ENCODE results near the gene SPECC1. TPM values are rescaled to one million over a fixed set of nuclear protein-coding genes. Genes with fewer than 3 reads are reported as not detected.
"Not testable (repeated sequence)": the region's sequence is repeated elsewhere in the genome, so short reads cannot be mapped to it uniquely, and the experiment has no call there.

SPECC1 gene
- total and polyA plus RNA-seq, 2 of the 4 experiments (the other 2 are of a cell fraction): 16.9 to 26.2 TPM

GRCh38 chr17:20165516-20165915 is 156.4 kb downstream of the SPECC1 start:
- H3K79me1 ChIP-seq (ENCODE audit: low read depth in 1 of 2, low read length in 2 of 2): peaks cover 8 to 49% of the 10 kb centered on the region in 2 experiments
- no CpG with 5 or more reads among the region's 4 CpGs for WGBS, 2 experiments (ENCODE audit: extremely low coverage in 2 of 2, insufficient read length in 1 of 2)
- ATAC-seq (ENCODE audit: low read depth); H2AK9ac ChIP-seq (replicated peaks; ENCODE audit: low read depth, low read length, poor library complexity); H3K36me3 ChIP-seq (ENCODE audit: control insufficient read depth, insufficient read depth, low read length); H3K4me3 ChIP-seq (ENCODE audit: insufficient read depth, low read depth, low read length); POLR2A ChIA-PET (ENCODE audit: unreplicated experiment); H3K4me2 ChIP-seq (ENCODE audit: low read depth, low read length); H2BK5ac ChIP-seq (ENCODE audit: low read depth, low read length, poor library complexity, severe bottlenecking); H3K27ac ChIP-seq (ENCODE audit: insufficient read depth, low read length); H2BK15ac ChIP-seq (ENCODE audit: low read depth, low read length); CTCF ChIA-PET; H3K9me3 ChIP-seq (ENCODE audit: control insufficient read depth, insufficient read depth, low read length); H3K9ac ChIP-seq (ENCODE audit: low read depth, low read length); H4K20me1 ChIP-seq (ENCODE audit: insufficient read depth, low read length); H4K5ac ChIP-seq (ENCODE audit: low read depth, low read length); H3K14ac ChIP-seq (replicated peaks; ENCODE audit: low read depth, low read length); BruUV-seq (replicated peaks); H4K91ac ChIP-seq (ENCODE audit: insufficient read depth, low read depth, low read length); intact Hi-C loops (cut with micrococcal nuclease); dilution Hi-C loops (cut with HindIII; ENCODE audit: low sequenced_read_pairs, unreplicated experiment); H3K4me1 ChIP-seq (ENCODE audit: control insufficient read depth, insufficient read depth, low read length); H3K23ac ChIP-seq (ENCODE audit: low read depth, low read length); H2AFZ ChIP-seq (replicated peaks; ENCODE audit: low read length, poor library complexity); DNase-seq; in situ Hi-C loops (cut with MboI; ENCODE audit: low sequenced_read_pairs); H3K4ac ChIP-seq (ENCODE audit: low read depth, low read length); H3K27me3 ChIP-seq (ENCODE audit: control insufficient read depth, insufficient read depth, low read length); H3K18ac ChIP-seq (ENCODE audit: low read depth, low read length); H4K8ac ChIP-seq (ENCODE audit: low read depth in 2 of 2, low read length in 2 of 2); H3K56ac ChIP-seq (ENCODE audit: extremely low read depth, insufficient read depth, low read length); H3K9me1 ChIP-seq (ENCODE audit: insufficient read depth, low read length); H2BK120ac ChIP-seq (ENCODE audit: low read depth, low read length); H2AK5ac ChIP-seq (ENCODE audit: low read depth, low read length); H2BK20ac ChIP-seq (ENCODE audit: low read depth, low read length): not testable (repeated sequence)

Data from IMR-90 (cell line).